ENCODE results near the gene TBL1XR1.

TBL1XR1 gene

DNA sequence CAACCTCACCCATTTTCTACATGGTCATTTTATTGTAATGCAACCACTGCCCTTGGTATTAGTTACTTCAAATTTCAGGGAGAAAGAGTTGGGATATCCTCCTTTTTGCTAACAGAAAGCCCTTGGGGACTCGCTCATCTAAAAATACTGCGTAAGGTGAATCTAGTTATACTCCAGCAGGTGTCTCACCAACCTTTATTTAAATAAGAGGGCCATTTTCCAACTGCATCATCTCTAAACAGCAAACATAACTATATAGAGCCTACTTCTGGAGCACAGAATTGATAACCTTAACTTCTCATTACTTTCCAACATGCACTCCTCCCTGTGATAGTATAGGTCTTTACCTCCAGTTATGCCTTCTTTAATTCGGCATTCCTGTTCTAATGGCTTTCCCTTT lies 77.5 kb downstream of the TBL1XR1 start:
- no peak for DNase-seq (ENCODE audit: low read depth)
- TF ChIP-seq, protein P1, sequence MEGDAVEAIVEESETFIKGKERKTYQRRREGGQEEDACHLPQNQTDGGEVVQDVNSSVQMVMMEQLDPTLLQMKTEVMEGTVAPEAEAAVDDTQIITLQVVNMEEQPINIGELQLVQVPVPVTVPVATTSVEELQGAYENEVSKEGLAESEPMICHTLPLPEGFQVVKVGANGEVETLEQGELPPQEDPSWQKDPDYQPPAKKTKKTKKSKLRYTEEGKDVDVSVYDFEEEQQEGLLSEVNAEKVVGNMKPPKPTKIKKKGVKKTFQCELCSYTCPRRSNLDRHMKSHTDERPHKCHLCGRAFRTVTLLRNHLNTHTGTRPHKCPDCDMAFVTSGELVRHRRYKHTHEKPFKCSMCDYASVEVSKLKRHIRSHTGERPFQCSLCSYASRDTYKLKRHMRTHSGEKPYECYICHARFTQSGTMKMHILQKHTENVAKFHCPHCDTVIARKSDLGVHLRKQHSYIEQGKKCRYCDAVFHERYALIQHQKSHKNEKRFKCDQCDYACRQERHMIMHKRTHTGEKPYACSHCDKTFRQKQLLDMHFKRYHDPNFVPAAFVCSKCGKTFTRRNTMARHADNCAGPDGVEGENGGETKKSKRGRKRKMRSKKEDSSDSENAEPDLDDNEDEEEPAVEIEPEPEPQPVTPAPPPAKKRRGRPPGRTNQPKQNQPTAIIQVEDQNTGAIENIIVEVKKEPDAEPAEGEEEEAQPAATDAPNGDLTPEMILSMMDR (conservative IDR thresholded peaks at IDR 0.05; ENCODE audit: low read length): no peak
- no peak overlapping the region for H3K4me3 ChIP-seq (ENCODE audit: low read length)

DNA sequence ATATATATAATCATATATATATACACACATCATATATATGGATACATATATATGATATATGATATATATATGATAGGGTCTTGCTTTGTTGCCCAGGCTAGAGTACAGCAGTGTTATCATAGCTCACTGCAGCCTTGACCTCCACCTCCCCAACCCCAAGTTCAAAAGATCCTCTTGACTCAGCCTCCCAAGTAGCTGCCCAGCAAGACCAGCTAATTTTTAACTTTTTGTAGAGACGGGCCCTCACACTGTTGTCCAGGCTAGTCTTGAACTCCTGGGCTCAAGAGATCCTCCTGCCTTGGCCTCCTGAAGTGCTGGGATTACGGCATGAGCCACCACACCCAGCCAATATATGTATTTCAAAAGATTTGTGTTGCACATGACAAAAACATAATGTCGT lies 83.0 kb downstream of the TBL1XR1 start:
- no peak overlapping the region for H3K4me3 ChIP-seq (ENCODE audit: low read length)
- no peak for DNase-seq (ENCODE audit: low read depth)
- TF ChIP-seq, protein P1 (conservative IDR thresholded peaks at IDR 0.05; ENCODE audit: low read length): no peak

DNA sequence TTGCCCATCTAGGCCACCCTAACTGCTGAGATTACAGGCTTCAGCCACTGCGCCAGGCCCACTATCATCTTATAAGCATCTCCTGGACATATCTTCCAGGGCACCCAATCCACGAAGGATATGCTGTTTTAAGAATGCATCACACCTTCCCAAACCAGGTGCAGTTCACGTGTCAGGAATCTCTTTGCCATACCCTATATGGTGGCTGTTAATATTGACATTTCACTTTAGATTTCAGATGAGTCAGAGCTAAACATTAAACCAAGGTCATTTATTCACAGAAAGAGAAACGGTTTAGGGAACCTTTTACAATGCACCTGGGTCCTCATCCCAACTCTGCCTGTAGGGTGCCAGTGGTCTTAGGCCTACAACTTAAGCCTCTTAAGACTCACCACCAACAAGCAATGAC lies 85.7 kb downstream of the TBL1XR1 start:
- TF ChIP-seq, protein P1 (conservative IDR thresholded peaks at IDR 0.05; ENCODE audit: low read length): no peak
- DNase-seq (ENCODE audit: low read depth): no peak
- H3K4me3 ChIP-seq (ENCODE audit: low read length): no peak overlapping the region

DNA sequence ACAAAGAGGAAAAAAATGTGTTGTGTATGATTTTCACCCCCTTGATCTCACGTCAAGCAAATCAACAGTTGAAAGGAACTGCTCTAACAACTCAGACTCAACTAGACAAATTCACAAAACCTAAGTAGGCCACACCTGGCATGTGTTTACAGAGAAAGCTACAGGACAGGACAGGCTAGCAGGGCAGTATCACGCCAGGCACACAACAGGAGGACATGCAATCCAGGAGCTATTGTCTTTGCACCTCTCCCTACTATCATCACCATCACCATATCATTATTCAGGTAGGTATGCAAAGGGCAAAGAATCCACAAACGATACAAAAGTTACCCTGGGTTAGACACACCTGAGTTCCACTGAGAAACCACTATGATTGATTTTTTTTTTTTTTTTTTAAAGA lies 86.4 kb downstream of the TBL1XR1 start:
- DNase-seq (ENCODE audit: low read depth): no peak
- TF ChIP-seq, protein P1 (conservative IDR thresholded peaks at IDR 0.05; ENCODE audit: low read length): no peak
- no peak overlapping the region for H3K4me3 ChIP-seq (ENCODE audit: low read length)

DNA sequence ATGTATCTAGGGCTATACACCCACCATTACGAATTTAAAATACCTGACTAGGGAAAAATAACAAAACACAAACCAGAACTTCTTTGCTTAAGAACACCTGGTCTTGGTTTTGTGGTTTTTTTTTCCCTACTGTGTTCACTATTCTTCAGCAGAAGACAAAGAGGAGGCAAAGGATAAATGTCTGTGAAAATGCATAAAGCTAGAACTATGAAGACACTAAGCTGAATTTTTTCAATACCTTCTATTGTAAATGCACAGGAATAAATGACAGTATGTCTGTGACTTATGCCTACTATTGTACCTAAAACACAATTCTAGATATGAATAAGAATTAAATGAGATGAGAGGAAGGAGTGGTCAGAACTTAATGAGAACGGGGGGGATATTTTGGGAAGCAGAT lies 86.9 kb downstream of the TBL1XR1 start:
- TF ChIP-seq, protein P1 (conservative IDR thresholded peaks at IDR 0.05; ENCODE audit: low read length): no peak
- no peak for DNase-seq (ENCODE audit: low read depth)
- H3K4me3 ChIP-seq (ENCODE audit: low read length): no peak overlapping the region

DNA sequence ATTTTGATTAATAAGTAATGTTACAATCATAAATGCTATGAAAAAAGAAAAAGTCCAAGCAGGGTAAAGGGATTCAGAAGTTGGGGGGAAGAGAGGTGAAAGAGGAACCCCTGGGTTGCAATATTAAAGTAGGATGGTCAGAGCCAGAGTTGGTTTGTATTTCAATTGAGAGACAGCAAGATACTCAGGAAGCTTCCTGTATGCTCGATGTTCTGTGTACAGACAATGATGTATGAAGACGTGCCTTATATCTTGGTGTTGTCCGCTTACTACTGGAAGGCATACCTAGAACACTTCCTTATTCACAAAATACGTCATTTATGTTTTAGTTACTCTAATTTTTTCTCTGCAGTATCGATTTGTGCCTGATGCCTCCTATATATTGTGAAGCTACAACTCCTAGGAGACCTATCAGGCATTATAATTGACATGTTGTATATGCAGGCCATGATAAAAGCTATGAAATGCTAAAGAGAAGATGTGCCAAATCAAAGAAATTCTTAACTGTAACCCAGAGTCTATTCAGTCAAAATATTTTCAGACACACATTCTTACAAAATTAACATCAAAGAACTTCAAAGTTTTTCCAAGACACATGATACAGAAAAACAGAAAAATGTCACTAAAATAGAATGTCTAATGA lies 87.5 kb downstream of the TBL1XR1 start:
- TF ChIP-seq, protein P1 (conservative IDR thresholded peaks at IDR 0.05; ENCODE audit: low read length): no peak

DNA sequence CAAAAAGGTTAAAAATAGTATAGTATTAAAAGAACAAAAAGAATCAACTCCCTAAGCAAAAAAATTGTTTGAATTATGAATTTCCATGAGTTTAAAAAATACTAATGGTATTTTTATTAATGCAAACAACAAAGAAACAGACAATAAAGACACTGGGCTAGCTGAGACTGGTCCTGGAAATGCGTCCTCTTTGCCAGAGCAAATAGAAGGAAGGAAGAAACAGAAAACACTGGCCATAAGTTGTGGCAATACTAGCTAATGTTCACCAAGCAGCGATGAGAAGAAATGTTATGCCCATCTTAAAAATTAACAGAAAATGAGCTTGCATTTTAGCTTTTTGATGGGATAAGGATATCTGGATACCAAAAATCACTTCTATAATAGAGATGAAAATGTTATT lies 88.6 kb downstream of the TBL1XR1 start:
- H3K4me3 ChIP-seq (ENCODE audit: low read length): no peak overlapping the region
- no peak for DNase-seq (ENCODE audit: low read depth)
- TF ChIP-seq, protein P1 (conservative IDR thresholded peaks at IDR 0.05; ENCODE audit: low read length): no peak

More for the DNA sequence above, 87.5 kb downstream of the TBL1XR1 start:
- DNase-seq (ENCODE audit: low read depth): no peak
- H3K4me3 ChIP-seq (ENCODE audit: low read length): no peak overlapping the region
